ENCODE results near the gene AKAP13. TPM values are rescaled to one million over a fixed set of nuclear protein-coding genes. Genes with fewer than 3 reads are reported as not detected.
A peak's percentile ranks its signal among the peaks of the same experiment; 100 is the strongest.

Gene AKAP13
- total RNA-seq, 2 experiments from 2014 or later = 198 to 220 TPM

- DNase-seq (no peak), ATAC-seq (ENCODE audit: low read depth) (no peak)
- Mint-ChIP-seq H3K4me1 (peaks cover 36% of the 10 kb centered on the region), H3K27me3 (no peaks in the 10 kb centered on the region), H3K9me3 (no peaks in the 10 kb centered on the region), H3K4me3 (peak overlapping the region; percentile 28), H3K27ac (no peak overlapping the region), H3K36me3 (peaks cover 12% of the 10 kb centered on the region)
- POLR2A ChIA-PET = no interaction called here
Measured at GRCh38 chr15:85547386-85547785, 167.0 kb downstream of the AKAP13 start.

- POLR2A ChIA-PET = no interaction called here
- DNase-seq (no peak), ATAC-seq (ENCODE audit: low read depth) (no peak)
- peaks cover 11% of the 10 kb centered on the region for H3K36me3 Mint-ChIP-seq
- H3K4me3 Mint-ChIP-seq = no peak overlapping the region
- H3K9me3 Mint-ChIP-seq = no peaks in the 10 kb centered on the region
- peaks cover 18% of the 10 kb centered on the region for H3K4me1 Mint-ChIP-seq
- no peaks in the 10 kb centered on the region for H3K27me3 Mint-ChIP-seq
- no peak overlapping the region for H3K27ac Mint-ChIP-seq
Measured at GRCh38 chr15:85550283-85550682, 169.9 kb downstream of the AKAP13 start.

- Mint-ChIP-seq H3K27me3 (no peaks in the 10 kb centered on the region), H3K4me1 (peaks cover 20% of the 10 kb centered on the region), H3K4me3 (no peak overlapping the region), H3K9me3 (no peaks in the 10 kb centered on the region), H3K36me3 (peaks cover 7% of the 10 kb centered on the region), H3K27ac (no peak overlapping the region)
- ATAC-seq (ENCODE audit: low read depth) (no peak), DNase-seq (no peak)
- POLR2A ChIA-PET = no interaction called here
Measured at GRCh38 chr15:85551221-85551832, 170.9 kb downstream of the AKAP13 start.

DNA sequence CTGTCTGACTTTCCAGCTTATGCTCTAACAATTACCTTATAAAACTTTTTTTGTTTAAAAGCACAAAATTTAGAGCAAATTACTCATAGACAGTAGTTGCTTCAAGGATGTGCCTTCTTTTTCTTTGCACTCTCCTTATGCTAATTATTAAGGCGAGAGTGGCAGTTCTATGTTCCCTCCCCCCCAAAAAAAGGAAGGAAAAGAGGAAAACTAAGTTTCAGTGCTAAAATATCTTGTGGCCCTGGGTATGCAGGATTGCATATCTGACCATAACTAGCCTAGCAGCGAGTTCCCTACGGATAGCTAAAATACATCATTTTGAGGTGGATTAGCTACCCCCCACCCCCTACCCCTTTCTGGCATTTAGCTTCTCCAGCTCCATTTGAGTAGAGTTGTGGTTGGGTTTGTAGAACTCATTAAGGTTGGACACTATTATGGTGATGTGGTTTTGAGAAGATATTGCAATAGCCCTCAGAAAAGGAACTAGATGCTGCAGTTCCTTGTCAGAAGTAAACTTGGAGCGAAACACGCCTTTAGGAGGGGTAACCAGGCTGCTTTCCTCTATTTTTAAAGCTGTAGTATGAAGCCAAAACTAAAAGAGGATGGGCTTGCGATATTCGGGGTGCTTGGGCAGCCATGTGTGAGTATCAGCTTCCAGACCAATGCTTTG, 174.6 kb downstream of the AKAP13 start:
- Mint-ChIP-seq H3K4me3 (no peak overlapping the region), H3K27me3 (no peaks in the 10 kb centered on the region), H3K36me3 (peaks cover 15% of the 10 kb centered on the region), H3K9me3 (no peaks in the 10 kb centered on the region), H3K27ac (no peak overlapping the region), H3K4me1 (peaks cover 36% of the 10 kb centered on the region)
- no peak for DNase-seq
- no peak for ATAC-seq (ENCODE audit: low read depth)
- POLR2A ChIA-PET = interaction anchor here (3.0 kb wide), 1 partner anchor 26 kb away, joined by 8 read pairs; no protein-coding TSS in a partner anchor

DNA sequence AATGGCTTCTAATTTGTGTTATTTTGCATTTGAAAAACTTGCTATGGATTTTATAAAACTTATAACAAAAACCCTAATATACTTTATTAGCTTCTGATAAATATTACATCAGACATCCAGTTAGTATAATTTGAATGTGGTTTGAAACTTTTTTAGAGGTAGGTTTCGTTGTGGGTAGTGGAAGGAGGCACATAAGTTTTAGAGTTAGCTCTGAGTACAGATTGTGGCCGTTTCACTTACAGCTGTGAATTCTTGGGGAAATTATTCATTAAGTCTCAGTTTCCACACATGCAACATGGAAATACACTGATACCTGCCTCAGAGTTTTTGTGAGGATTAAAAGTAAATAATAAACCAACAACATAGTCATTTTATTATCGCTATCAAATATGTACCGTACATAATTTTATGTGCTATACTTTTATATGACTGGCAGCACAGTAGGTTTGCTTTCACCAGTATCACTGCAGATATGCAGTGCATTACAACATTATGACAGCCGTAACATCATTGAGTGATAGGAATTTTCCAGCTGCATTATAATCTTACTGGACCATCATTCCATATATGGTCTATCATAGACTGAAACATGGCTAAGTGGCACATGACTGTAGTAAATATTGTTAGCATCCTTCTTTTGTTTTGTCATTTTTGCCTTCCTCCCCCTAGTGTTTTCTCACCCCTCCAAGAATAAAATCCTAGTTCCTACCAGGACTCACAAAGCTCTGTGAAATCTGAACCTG, 175.6 kb downstream of the AKAP13 start:
- Mint-ChIP-seq H3K9me3 (no peaks in the 10 kb centered on the region), H3K27ac (peak overlapping the region; percentile 3), H3K27me3 (no peaks in the 10 kb centered on the region), H3K4me1 (peaks cover 35% of the 10 kb centered on the region), H3K36me3 (peaks cover 16% of the 10 kb centered on the region), H3K4me3 (peak overlapping the region; percentile 12)
- POLR2A ChIA-PET = interaction anchor here (0.9 to 3.0 kb wide), 2 partner anchors 12 to 25 kb away, joined by 4 to 8 read pairs; no protein-coding TSS in a partner anchor
- no peak for ATAC-seq (ENCODE audit: low read depth)
- DNase-seq = no peak

DNA sequence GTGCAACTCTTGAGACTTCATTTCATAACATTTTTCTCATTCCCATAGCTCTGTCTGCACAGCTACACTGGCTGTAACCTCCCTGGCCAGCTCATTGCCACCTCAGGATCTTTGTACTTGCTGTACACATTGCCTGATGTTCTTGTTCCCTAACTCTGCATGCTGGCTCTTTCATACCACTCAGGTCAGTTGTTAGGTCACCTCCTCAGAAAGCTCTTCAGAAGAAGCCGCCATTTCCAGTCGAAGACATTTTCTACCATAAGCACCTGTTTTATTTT, 176.2 kb downstream of the AKAP13 start:
- ATAC-seq (ENCODE audit: low read depth) (no peak), DNase-seq (no peak)
- H3K4me3 Mint-ChIP-seq = peak overlapping the region; percentile 12
- no peaks in the 10 kb centered on the region for H3K27me3 Mint-ChIP-seq
- H3K9me3 Mint-ChIP-seq = no peaks in the 10 kb centered on the region
- peaks cover 16% of the 10 kb centered on the region for H3K36me3 Mint-ChIP-seq
- H3K4me1 Mint-ChIP-seq = peaks cover 35% of the 10 kb centered on the region
- peak overlapping the region; percentile 3 for H3K27ac Mint-ChIP-seq
- POLR2A ChIA-PET = interaction anchor here (3.0 kb wide), 1 partner anchor 24 kb away, joined by 8 read pairs; no protein-coding TSS in a partner anchor

DNA sequence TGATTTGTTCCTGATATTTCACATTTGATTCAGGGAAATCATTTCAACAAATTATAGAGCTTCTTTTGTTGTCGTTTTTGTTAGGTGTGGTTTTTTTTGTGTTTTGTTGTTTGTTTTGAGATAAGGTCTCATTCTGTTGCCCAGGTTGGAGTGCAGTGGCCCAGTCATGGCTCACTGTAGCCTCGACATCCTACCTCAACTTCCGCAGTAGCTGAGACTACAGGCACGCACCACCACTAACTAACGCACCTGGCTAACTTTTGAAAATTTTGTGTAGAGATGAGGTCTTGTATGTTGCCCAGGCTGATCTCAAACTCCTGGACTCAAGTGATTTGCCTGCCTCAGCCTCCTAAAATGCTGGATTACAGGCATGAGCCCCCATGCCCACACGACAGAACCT, 177.0 kb downstream of the AKAP13 start:
- Mint-ChIP-seq H3K4me1 (peaks cover 35% of the 10 kb centered on the region), H3K4me3 (no peak overlapping the region), H3K9me3 (no peaks in the 10 kb centered on the region), H3K36me3 (peaks cover 16% of the 10 kb centered on the region), H3K27me3 (no peaks in the 10 kb centered on the region), H3K27ac (peak overlapping the region; percentile 49)
- DNase-seq (no peak), ATAC-seq (ENCODE audit: low read depth) (no peak)
- POLR2A ChIA-PET = interaction anchor here (3.0 kb wide), 1 partner anchor 23 kb away, joined by 8 read pairs; no protein-coding TSS in a partner anchor

GRCh38 chr15:85558848-85559247, 178.4 kb downstream of the AKAP13 start:
- Mint-ChIP-seq H3K4me1 (peaks cover 35% of the 10 kb centered on the region), H3K36me3 (peaks cover 16% of the 10 kb centered on the region), H3K27me3 (no peaks in the 10 kb centered on the region), H3K27ac (no peak overlapping the region), H3K9me3 (no peaks in the 10 kb centered on the region), H3K4me3 (peak overlapping the region; percentile 21)
- ATAC-seq (ENCODE audit: low read depth) = no peak
- no peak for DNase-seq
- POLR2A ChIA-PET = interaction anchor here (0.9 to 1.4 kb wide), 2 partner anchors 15 to 24 kb away, joined by 3 to 4 read pairs; no protein-coding TSS in a partner anchor

DNA sequence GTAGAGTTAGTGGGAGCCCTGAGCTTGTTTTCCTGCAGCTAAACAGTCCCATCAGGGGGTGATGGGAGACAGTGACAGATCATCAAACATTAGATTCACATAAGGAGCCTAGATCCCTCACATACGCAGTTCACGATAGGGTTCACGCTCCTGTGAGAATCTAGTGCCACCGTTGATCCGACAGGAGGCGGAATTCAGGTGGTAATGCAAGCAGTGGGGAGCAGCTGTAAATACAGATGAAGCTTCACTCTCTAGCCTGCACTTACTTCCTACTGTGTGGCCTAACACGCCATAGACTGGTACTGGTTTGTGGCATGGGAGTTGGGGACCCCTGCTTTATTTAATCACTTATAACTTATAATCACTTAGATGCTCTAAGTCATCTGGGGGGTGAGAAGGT, 179.1 kb downstream of the AKAP13 start:
- H3K4me3 Mint-ChIP-seq = no peak overlapping the region
- H3K36me3 Mint-ChIP-seq = peaks cover 16% of the 10 kb centered on the region
- H3K4me1 Mint-ChIP-seq = peaks cover 35% of the 10 kb centered on the region
- ATAC-seq (ENCODE audit: low read depth) (no peak), DNase-seq (no peak)
- no peaks in the 10 kb centered on the region for H3K9me3 Mint-ChIP-seq
- H3K27ac Mint-ChIP-seq = no peak overlapping the region
- POLR2A ChIA-PET = interaction anchor here (0.7 to 1.4 kb wide), 2 partner anchors 23 to 117 kb away, joined by 4 to 6 read pairs; no protein-coding TSS in a partner anchor
- H3K27me3 Mint-ChIP-seq = no peaks in the 10 kb centered on the region

DNA sequence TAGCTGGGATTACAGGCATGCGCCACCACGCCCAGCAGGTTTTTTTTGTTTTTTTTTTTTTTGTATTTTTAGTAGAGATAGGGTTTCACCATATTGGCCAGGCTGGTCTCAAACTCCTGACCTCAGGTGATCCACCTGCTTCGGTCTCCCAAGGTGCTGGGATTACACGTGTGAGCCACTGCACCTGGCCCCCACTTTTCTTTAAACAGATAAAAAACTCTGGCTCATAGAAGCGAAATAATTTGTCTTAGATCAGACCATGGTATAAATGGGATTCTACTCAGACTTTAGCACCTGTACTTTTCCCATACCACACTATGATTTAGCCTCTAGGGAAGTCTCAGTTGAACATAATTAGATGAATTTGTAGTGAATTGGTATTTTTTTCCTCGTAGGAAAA, 182.4 kb downstream of the AKAP13 start:
- Mint-ChIP-seq H3K4me1 (peaks cover 9% of the 10 kb centered on the region), H3K36me3 (peaks cover 12% of the 10 kb centered on the region), H3K27me3 (no peaks in the 10 kb centered on the region), H3K9me3 (no peaks in the 10 kb centered on the region), H3K4me3 (no peak overlapping the region), H3K27ac (no peak overlapping the region)
- POLR2A ChIA-PET = no interaction called here
- ATAC-seq (ENCODE audit: low read depth) (no peak), DNase-seq (no peak)

- DNase-seq (no peak), ATAC-seq (ENCODE audit: low read depth) (no peak)
- POLR2A ChIA-PET = no interaction called here
- H3K9me3 Mint-ChIP-seq = no peaks in the 10 kb centered on the region
- H3K27ac Mint-ChIP-seq = no peak overlapping the region
- H3K4me3 Mint-ChIP-seq = no peak overlapping the region
- peaks cover 12% of the 10 kb centered on the region for H3K36me3 Mint-ChIP-seq
- H3K4me1 Mint-ChIP-seq = peaks cover 8% of the 10 kb centered on the region
- H3K27me3 Mint-ChIP-seq = no peaks in the 10 kb centered on the region
Measured at GRCh38 chr15:85563328-85563727, 182.9 kb downstream of the AKAP13 start.

- Mint-ChIP-seq H3K9me3 (no peaks in the 10 kb centered on the region), H3K4me1 (peaks cover 5% of the 10 kb centered on the region), H3K27me3 (no peaks in the 10 kb centered on the region), H3K36me3 (peaks cover 10% of the 10 kb centered on the region), H3K4me3 (no peak overlapping the region), H3K27ac (no peak overlapping the region)
- no peak for DNase-seq
- no peak for ATAC-seq (ENCODE audit: low read depth)
- POLR2A ChIA-PET = no interaction called here
Measured at GRCh38 chr15:85563731-85564130, 183.3 kb downstream of the AKAP13 start.

- Mint-ChIP-seq H3K27me3 (no peaks in the 10 kb centered on the region), H3K4me3 (no peak overlapping the region), H3K9me3 (peaks cover 2% of the 10 kb centered on the region), H3K4me1 (peaks cover 5% of the 10 kb centered on the region), H3K36me3 (peaks cover 10% of the 10 kb centered on the region), H3K27ac (no peak overlapping the region)
- no peak for ATAC-seq (ENCODE audit: low read depth)
- POLR2A ChIA-PET = no interaction called here
- no peak for DNase-seq
Measured at GRCh38 chr15:85564686-85565085, 184.3 kb downstream of the AKAP13 start.
